ENCODE results near the gene DDR1. TPM values are rescaled to one million over a fixed set of nuclear protein-coding genes. Genes with fewer than 3 reads are reported as not detected.

DDR1 gene
- total and polyA plus RNA-seq, 8 donors: 77.9 to 148 (median 90.0) TPM

DNA sequence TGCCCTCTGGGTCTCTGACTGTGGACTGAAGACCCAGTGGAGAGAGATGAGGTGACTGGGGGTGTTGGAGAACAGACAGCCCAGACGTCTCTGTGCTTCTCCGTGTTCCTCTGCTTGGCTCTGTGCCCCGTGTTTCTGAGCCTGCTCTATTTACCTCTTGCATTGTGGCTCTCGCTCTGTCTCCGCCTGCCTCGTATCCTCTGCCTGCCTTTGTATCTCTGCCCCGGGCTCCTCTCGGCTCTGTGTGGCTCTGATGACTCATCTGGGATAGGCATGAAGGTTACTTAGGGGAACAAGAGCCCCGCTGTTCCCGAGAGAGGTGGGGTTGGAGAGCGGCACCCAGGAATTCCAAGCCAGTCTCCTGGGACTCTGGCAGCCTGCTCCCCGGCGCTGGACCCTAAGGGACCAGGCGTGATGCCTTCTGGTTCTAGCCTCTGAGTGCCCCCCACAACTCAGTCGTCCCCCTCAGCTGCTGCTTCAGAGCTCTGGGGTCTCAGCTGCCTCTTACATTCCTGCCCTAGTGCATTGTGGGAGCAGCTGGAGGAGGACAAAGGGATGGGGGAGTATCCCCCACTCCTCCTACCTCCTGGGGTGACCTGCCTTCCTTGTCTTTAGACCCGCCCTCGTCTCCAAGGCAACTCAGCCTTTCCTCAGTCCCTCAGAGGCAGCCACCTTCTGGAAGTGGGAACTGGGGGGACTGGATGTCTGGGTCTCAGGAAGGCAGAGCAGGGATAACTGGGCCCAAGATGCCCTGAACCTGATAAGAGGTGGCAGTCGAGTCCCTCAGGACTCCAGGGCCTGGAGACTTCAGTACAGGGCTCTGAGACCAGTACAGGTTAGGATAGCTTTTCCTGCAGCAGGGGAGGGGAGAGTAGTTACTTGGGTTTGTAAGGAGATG is 1.9 kb downstream of the DDR1 start:
- intact Hi-C loops (cut with DNase I): no loop called here
- Histone ChIP-seq H3K4me3 (peak overlapping the region; percentile 6 to 60), H3K36me3 (peaks cover 0 to 18% of the 10 kb centered on the region in 2 donors), H3K27me3 (peaks cover 0 to 50% of the 10 kb centered on the region in 2 donors), H3K27ac (peak overlapping the region; percentile 0 to 27), H3K4me1 (peaks cover 29 to 36% of the 10 kb centered on the region in 2 donors), H3K9me3 (no peaks in the 10 kb centered on the region)
- ATAC-seq (peak; percentile 28), DNase-seq (peak in 1 of 4 donors; percentile 53)
- no peak for TF ChIP-seq CTCF (IDR thresholded peaks at IDR 0.05)

GRCh38 chr6:30886897-30887255 is 2.6 kb downstream of the DDR1 start:
- H3K36me3 ChIP-seq: peaks cover 0 to 18% of the 10 kb centered on the region in 2 donors
- ATAC-seq (no peak), DNase-seq (no peak)
- H3K4me3 ChIP-seq: no peak overlapping the region
- peak overlapping the region in 1 of 2 donors; percentile 27 for H3K27ac ChIP-seq
- no peaks in the 10 kb centered on the region for H3K9me3 ChIP-seq
- no peak for TF ChIP-seq CTCF (IDR thresholded peaks at IDR 0.05)
- H3K4me1 ChIP-seq: peaks cover 28 to 35% of the 10 kb centered on the region in 2 donors
- H3K27me3 ChIP-seq: peaks cover 0 to 50% of the 10 kb centered on the region in 2 donors
- intact Hi-C loops (cut with DNase I): no loop called here

- intact Hi-C loops (cut with DNase I): no loop called here
- Histone ChIP-seq H3K4me1 (peaks cover 18 to 28% of the 10 kb centered on the region in 2 donors), H3K9me3 (no peaks in the 10 kb centered on the region), H3K27ac (no peak overlapping the region), H3K36me3 (peaks cover 0 to 27% of the 10 kb centered on the region in 2 donors), H3K4me3 (no peak overlapping the region), H3K27me3 (peaks cover 0 to 40% of the 10 kb centered on the region in 2 donors)
- DNase-seq (no peak), ATAC-seq (no peak)
- no peak for TF ChIP-seq CTCF (IDR thresholded peaks at IDR 0.05)
These were observed 3.8 kb downstream of the DDR1 start for GRCh38 chr6:30887901-30888815.

DNA sequence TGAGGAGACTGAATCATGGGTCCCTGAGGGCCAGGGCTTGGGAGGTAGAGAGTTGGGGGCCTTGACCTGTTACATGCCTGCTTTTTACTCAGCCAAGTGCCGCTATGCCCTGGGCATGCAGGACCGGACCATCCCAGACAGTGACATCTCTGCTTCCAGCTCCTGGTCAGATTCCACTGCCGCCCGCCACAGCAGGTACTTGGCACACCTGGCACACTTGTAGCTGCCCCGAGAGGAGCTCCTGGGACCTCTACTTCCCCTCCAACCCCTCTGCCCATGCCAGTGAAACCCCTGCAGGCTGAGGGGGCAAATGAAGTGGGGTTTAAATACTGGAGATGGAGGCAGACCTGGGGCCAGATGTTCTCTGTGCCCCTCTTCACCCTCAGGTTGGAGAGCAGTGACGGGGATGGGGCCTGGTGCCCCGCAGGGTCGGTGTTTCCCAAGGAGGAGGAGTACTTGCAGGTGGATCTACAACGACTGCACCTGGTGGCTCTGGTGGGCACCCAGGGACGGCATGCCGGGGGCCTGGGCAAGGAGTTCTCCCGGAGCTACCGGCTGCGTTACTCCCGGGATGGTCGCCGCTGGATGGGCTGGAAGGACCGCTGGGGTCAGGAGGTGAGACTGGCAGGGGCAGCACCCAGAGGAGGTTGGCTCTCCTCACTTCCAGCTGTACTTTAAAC is 4.6 kb downstream of the DDR1 start:
- no peak overlapping the region for H3K27ac ChIP-seq
- H3K4me3 ChIP-seq: no peak overlapping the region
- no peak for TF ChIP-seq CTCF (IDR thresholded peaks at IDR 0.05)
- intact Hi-C loops (cut with DNase I): no loop called here
- peaks cover 18 to 22% of the 10 kb centered on the region in 2 donors for H3K4me1 ChIP-seq
- peaks cover 0 to 32% of the 10 kb centered on the region in 2 donors for H3K36me3 ChIP-seq
- DNase-seq (no peak), ATAC-seq (no peak)
- H3K9me3 ChIP-seq: no peaks in the 10 kb centered on the region
- peaks cover 0 to 32% of the 10 kb centered on the region in 2 donors for H3K27me3 ChIP-seq

Data from left lung (tissue), 10 donors.